GM19395 (cell line): ENCODE measurements around the gene MRPS15.

ENCODE experiments used
- ATAC-seq: cut with Tn5 transposase; IDR thresholded peaks from one replicate; pipeline ENCODE4 v1.9.1; 2021; ENCODE audit warnings: mild to moderate bottlenecking, moderate library complexity; ENCODE audit not compliant: unreplicated experiment

MRPS15 gene

DNA sequence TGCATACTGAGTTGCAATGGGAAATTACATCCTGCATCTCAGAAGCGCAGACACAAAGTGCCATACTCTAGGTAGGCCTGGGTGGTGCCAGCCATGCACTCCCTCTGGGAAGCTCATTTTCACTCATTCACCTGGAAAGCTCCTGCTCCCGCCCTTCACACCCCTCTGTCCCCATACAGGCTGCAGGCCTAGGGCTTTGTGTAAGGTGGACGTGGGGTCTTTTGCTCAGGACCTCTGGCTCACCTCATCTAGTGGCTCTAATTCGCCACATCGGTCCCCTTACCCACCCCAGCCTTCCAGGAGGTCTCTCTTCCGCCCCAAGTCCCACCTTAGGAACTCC is 751 bp downstream of the MRPS15 start:
- no peak for ATAC-seq

DNA sequence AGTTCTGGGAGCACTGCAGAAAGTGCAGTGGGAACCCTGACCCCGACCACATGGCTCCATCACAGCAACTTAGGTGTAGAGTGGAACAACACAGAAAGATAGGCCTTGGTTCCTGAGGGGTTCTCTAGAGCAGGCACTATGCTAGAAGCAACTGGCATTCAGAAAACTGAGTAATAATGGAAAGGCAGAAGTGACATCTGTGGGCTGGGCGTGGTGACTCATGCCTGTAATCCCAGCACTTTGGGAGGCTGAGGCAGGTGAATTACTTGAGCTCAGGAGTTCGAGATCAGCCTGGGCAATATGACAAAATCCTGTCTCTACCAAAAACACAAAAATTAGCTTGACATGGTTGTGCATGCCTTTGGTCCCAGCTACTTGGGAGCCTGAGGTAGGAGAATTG is 5.3 kb downstream of the MRPS15 start:
- ATAC-seq: no peak

DNA sequence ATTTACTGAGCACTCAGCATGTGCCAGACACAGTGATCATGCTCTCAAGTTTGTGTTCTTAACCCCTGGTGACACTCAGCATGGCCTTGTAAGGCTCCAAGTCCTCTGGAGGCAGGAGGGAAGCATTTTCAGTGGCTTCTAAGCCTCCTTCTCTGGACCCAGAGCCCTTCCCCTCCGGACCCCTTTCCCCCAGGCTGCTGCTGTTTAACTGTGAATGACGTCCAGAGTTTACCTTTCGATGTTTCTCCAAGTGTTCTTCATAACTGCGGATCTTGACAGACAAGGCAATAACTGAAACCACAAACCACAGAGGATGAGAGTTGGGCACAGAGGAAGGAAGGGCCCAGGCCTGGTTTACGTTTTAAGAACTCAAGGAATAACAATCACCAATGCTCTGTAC is 6.5 kb downstream of the MRPS15 start:
- ATAC-seq: no peak

DNA sequence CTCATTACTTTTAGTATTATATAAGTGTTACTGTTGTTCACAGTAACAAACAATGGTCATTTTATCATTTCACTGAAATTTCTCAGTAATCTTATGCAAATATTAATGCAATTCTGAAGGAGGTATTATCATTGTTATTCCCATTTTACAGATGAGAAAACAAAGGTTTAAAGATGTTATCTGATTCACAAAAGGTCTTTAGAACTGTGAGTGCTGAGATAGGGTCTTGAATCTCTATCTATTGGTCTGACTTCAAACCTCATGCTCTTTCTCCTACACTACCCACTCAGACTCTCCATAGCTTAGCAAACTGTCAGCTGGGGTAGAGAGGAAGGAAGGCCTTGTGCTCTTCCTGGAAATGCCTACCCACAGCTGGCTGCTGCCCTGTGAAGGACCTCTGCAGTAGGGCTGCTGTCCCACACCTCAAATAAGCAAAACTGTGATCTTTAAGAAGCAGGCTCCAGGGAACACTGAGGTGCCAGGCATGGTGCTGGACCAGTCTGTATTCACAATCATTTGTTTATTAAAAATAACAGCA is 7.7 kb downstream of the MRPS15 start:
- no peak for ATAC-seq

DNA sequence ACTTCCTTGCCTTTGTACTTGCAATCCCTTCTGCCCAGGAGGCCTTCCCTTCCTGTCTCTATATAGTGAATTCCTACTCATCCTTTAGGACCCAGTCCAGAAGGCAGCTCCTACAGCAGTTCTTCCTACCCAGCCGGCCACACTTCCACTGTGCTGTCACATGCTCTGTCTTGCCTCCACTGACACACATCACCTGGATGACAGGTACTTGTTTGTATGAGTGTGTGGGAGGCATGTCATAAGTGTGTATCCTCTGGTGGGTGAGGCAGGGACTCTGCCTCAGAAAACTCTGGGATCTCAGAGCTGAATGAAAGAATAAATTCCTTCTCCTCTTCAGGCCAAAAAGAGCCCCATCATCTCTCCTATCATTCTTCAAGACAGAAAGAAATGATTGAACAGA is 8.8 kb downstream of the MRPS15 start:
- no peak for ATAC-seq

DNA sequence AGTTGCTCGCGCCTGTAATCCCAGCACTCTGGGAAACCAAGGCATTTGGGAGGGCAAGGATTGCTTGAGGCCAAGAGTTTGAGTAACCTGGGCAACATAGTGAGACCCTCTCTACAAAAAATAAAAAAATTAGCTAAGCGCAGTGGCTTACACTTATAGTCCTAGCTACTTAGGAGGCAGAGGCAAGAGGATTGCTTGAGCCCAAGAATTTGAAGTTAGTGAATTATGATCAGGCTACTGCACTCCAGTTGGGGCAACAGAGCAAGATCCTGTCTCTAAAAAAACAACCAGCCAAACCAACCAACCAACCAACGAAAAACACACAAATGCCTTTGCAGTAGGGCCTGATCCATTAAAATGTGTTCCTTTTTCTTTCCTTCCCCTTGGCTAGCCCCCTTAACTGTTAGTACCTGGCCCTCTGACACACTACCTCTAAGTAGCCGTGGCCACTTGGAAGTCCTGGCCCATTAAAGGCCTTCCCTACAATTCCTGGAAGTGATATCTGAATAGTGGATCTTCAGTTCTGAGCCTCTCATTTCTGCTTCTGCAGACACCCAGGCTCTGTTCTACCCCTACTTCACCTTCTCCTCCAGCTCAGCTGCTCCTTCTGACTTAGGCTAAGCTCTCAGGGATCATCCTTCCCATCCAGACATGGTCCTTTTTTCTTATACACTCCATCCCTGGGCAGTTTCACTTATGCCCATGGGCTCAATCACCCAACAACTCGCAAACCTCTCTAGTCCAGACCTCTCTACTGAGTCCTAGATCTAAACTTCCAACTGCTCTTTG is 10.4 kb downstream of the MRPS15 start:
- ATAC-seq: no peak

DNA sequence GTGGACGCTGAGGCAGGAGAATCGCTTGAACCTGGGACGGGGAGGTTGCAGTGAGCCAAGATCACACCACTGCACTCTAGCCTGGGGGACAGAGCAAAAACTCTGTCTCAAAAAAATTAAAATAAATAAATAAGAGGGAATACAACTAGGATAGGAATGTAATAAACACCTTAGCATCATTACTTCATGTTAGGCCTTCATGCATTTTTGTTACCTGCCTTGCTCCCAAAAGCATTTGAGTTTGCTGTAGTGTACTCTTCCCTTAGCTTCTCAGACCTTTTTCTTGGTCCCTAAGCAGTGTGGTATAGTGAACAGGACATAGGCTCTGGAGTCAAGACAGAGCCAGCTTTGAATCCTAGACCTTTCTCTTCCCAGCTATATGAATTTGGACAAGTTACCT is 11.1 kb downstream of the MRPS15 start:
- no peak for ATAC-seq

DNA sequence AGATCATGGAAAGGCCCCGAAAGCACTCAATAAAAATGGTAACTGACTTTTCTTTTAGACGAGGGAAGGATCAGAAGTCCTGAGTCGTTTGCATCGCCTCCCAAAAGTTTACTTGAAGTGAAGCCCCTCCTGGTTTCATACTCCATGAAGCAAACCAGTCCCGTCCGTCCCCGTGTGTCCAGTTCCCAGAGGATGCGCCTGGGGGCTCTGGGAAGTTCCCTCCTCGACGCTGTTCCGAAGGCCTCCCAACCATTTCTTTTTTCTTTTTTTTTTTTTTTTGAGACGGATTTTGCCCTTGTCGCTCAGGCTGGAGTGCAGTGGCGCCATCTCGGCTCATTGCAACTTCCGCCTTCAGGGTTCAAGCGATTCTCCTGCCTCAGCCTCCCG is 13.3 kb downstream of the MRPS15 start:
- no peak for ATAC-seq

DNA sequence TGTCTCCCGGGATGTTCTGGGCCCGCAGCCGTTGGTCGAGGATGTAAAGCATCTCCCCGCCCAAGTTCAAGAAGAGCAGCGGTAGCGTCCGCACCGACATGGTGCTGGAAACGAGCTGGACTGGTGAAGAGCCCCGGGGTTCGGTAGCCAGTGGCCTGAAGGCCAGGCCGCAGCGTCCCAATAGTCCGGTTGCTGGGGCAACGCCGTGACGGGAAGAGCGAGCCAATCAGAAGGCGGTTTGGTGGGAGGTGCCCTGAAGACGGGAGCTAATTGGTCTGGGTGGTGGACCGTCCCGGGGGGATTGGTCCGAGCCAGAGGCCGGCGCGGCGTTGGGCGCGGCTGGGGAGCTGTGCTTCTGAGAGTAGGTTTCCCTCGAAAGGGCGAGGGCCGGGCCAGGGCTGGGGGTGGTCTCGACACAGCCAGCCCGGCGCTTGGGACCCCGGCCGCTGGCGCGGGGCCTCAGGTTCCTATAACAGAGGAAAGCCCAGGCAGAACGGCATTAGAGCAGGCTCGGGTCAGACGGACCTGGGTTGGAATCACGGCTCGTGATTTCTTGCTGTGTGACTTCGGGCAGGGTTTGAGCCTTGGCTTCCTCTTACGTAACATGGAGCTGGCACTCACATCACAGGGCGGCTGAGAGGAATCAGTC is 13.8 kb downstream of the MRPS15 start, which contains the start of gene OSCP1:
TSS of gene OSCP1 (minus strand) at position 182 of the 649 bp plus-strand sequence. CDS start at position 100, 82 bp downstream.
- ATAC-seq: peak; percentile 96

DNA sequence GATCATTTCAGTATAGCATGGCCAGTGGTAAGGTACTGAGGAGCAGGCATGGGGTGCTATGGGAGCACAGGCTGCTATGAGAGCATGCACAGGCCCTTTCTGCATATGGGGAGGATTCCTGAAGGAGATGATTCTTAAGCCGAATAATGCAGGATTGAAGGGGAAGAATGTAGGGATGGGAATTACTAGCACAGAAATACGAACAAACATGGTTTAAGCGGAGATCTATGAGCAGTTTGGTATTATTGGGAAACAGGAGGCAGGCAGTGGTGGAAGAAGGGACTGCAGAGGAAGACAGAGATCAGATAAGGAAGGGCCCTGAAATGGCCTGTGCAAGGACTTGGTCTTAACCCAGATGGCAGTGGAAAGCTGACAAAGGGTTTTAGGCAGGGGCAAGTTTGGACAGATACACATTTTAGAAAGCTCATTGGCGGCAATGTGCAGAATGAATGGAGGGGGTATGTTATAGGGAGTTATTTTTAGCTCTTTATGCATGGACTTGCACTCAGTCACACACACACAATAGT is 15.6 kb downstream of the MRPS15 start:
- ATAC-seq: no peak

DNA sequence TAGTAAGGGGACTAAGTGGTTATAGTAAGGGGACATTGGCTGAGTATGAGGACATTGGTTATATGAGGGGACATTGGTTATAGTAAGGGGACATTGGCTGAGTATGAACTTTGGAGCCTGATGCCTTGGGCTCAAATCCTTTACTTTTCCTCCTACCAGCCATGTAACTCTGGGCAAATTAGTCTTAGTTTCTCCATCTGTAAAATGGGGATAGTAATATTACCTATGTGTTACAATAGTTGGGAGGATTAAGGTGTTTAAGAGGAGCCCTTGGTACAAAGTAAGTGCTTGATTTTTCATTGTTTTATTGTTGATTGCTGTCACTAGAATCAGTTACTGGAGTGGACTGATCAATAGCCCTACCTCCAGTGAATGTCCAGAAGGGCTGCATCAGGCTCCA is 16.7 kb downstream of the MRPS15 start:
- no peak for ATAC-seq

DNA sequence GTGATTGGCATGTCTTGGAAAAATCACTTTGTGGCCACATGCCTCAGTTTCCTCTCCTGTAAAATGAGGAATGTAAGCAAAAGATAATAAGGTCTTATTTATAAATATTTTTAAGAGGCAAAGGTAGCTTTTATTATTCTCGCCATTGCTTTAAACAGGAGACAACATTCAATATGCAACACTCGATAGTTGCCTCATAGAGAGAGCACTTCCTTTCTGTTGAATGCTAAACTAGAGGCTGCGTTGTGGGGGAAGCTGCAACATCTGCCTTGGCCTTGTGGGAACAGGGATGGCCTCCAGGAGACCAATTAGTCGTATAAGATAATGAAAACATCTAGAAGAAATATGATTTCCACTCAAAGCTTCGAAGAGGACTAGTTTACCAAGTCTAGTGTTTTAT is 17.4 kb downstream of the MRPS15 start:
- no peak for ATAC-seq

DNA sequence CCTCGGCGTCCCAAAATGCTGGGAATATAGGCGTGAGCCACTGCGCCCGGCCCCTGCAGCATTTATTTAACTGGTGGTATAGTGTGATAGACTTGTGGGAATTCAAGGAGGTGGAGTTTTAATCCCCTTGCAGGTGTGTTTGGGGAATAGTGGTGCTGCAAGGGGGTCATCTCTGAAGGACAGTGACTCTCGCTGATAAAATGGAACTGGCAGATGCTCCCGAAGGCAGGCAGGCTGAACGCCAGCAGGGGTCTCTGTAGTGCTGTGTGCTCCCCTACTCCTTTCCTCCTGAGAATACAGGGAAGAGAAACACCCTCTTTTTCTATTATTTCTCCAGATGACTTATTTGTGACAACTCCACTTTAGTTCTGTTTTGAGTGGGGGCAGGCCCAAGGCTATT is 17.9 kb downstream of the MRPS15 start:
- ATAC-seq: no peak

DNA sequence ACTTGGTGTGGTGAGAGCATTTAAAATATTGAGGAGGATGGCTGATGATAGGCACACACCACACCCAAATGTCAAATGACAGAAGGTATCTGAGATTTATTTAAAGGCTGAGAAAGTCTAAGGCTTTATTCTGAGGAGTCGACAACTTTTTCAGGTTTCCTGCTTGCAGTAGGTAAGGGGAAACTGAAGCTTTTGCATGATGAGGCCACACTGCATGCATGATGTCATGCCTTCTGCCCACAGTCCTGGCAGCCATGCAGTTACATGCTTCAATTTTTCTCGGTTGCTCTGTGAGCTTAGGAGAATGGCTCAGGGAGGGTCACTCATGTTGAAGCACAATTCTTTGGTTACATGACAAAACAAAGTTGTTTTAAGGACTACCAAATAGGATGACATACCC is 20.9 kb downstream of the MRPS15 start:
- ATAC-seq: no peak

DNA sequence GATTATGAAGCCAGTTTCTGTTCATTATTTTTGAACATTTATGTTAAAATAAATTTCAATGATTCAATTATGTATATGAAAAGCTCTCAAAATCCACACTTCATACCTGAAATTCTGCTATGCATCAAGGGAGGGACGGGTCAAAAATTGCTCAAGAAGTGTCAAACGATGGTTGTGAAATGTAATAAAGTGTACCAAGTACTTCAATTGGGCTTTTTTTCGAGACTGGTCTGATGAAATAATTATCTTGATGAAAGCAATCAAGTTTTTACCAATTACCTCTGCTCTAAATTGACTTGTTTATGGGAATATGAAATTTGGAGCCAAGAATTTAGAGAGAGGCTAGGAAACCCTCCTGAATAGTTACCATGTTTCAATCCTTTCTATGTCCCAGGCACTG is 21.8 kb downstream of the MRPS15 start:
- ATAC-seq: no peak

DNA sequence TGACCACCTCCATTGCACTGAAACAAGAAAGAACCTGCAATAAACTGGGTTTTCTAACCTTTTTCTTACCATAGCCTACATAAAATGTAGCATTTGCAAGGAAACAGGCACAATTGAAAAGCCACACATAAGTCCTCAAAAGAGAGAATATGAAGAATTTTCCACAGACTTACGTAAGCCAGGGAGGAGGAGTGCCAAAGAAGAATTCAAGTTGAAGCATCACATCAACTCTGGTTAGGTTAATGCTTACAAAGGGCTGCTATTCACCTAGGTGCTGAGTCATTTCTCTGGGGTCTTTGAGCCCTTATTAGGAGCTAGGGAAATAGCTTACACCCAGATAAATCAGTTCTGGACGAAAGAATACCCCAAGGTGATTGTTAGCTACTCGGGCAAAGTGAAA is 23.5 kb downstream of the MRPS15 start:
- no peak for ATAC-seq

DNA sequence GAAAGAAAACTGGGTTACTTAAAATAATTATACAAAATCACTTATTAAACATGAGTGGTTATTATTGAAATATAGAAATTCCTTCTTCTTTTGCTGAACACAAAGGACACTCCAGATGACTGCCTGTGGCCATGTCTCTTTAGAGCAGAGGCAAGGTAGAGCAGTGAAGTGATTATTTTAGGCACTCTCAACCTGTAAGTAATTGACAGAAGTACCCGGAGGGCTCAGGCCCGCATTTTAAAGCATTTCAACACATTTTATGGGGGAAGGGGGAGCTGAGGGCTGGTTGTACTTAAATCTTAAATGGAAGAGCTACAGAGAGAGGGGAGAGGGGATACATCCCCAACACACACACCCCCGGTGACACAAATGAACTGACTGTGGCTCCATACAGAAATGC is 24.1 kb downstream of the MRPS15 start:
- ATAC-seq: no peak

DNA sequence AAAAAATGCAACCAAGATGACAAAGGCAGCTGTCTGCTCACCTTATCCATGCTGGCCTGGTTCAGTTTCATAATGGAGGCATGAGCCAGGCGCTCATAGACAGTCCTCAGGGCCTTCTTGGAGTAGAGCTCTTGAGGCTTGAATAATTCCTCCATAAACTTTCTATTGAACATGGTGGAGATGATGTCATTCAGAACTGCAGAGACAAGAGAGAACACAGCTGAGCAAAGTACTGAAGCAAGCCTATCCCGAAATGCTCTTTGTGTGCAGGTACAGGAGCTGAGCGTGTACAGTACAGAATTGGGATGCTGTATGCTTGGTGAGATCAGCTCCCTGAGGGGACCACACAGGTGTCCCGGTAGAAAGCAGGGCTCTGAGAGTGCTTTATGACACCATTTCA is 25.5 kb downstream of the MRPS15 start:
- no peak for ATAC-seq

DNA sequence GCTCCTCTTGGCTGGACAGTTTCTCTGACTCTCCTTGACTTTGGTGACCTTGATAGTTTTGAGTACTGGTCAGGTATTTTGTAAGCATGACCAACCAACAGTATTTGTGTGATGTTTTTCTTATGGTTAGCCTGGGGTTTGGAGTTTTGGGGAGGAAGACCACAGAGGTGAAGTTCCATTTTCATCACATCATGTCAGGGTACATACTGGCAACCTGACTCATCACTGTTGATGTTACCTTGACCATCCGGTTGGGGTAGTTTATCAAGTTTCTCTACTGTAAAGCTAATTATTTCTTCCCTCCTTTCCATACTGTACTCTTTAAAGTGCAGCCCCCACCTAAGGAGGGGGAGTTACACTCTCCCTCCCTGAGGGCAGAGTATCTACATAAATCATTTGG is 27.4 kb downstream of the MRPS15 start:
- ATAC-seq: no peak

DNA sequence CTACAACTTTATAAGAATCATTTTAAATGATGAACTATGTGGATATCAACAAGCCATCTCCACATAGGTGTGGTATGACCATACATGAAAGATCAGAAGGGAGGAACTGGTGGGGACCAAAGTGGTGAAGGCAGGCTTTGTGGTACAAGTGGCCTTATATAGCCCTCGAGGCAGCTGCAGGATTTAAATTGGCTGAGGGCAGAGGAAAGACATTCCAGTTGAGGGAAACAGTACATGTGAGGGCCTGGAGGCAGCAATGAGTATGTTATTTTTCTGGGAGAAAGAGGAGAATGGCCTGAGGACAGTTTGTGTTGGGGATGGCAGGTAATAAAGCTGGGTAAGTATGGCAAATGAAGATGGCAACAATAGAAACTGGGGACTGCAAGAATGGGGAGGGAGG is 31.1 kb downstream of the MRPS15 start:
- ATAC-seq: no peak

DNA sequence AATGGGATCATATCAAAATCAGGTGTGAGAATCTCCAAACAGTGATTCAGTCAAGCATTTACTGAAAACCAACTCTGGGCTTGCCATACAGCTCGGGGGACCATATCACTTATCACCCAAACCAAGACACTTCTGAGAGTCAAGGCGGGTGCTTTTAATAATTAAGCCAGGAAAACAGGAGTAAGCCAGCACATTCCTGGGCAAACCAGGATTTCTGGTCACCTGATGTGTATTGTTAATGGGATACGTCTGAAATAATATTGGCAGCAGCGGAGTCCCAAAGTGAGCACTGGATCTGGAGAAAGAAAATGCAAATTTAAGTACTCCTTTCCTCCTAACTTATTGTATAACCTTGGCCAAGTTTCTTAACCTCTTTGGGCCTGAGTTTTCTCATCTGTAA is 31.6 kb downstream of the MRPS15 start:
- ATAC-seq: no peak

DNA sequence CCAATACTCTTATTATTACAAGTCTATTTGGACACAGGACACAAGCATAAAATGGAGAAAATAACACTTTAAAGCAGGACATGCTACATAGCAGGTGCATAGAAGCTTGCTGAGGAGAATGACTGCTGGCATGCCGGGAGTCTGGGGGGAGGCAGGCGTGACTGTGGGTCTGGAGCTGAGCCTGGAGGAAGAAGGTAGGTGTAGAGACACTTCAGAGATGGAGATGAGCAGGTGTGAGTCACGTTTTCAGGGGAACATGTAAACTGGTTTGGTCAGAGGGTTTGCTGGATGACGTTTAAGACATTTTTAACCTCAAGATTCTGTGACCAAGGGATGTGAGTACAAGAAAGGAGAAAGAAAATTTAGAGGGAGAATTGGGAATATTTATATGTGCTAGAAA is 38.4 kb downstream of the MRPS15 start:
- ATAC-seq: no peak
